Measurements from ENCODE around the gene VASH2. TPM values are rescaled to one million over a fixed set of nuclear protein-coding genes. Genes with fewer than 3 reads are reported as not detected.
"Not testable (repeated sequence)": the region's sequence is repeated elsewhere in the genome, so short reads cannot be mapped to it uniquely, and the experiment has no call there.

Gene VASH2
- total RNA-seq, 6 experiments from 2014 or later: 0.10 TPM; not detected in 5

DNA sequence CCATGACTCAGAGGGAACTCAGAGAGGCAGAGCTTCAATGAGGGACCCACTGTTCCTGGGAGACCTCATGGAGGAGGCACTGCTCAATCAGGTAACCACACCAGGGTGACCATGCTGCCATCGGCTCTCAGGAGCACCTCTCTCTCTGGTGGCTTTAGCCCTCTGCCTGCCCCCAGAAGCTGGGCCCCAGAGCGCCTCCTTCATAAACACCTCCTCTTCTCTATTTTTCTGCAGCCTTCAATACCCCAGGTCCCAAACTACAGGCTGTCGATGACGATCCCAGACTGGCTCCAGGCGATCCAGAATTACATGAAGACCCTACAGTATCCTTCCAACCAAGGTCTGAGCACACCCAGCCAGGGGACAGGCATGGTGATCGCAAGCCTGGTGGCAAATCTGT, 10.6 kb downstream of the VASH2 start:
- no peak overlapping the region for H3K27ac Mint-ChIP-seq
- H3K36me3 Mint-ChIP-seq (ENCODE audit: low read depth): no peaks in the 10 kb centered on the region
- no peak for DNase-seq
- no peaks in the 10 kb centered on the region for H3K4me1 Mint-ChIP-seq (ENCODE audit: low read depth)
- TF ChIP-seq CTCF (IDR thresholded peaks at IDR 0.05): no peak
- no peak overlapping the region for H3K4me3 Mint-ChIP-seq
- no peaks in the 10 kb centered on the region for H3K9me3 Mint-ChIP-seq
- H3K27me3 Mint-ChIP-seq (ENCODE audit: insufficient read depth): peaks cover 41% of the 10 kb centered on the region

DNA sequence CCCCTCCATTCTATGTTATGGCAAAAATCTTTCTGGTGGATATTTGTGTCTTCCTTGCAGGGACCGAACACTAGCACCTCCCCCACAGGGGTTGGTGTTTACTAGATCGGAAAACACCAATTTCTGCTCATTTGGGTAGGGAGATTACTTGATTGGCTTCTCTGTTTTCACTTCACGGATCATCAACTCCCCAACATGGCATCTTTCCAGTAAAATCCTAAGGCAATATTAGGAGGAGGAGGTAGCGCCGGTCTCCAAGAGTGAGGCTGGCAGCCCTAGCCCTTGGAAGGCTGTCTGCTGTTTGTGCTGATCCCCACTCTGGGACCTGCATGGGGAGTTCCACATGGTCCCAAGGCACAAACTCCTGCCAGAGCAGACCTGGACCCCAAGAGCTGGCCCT, 12.2 kb downstream of the VASH2 start:
- H3K27ac Mint-ChIP-seq: no peak overlapping the region
- no peak for DNase-seq
- peaks cover 34% of the 10 kb centered on the region for H3K27me3 Mint-ChIP-seq (ENCODE audit: insufficient read depth)
- H3K9me3 Mint-ChIP-seq: no peaks in the 10 kb centered on the region
- TF ChIP-seq CTCF (IDR thresholded peaks at IDR 0.05): no peak
- no peak overlapping the region for H3K4me3 Mint-ChIP-seq
- H3K36me3 Mint-ChIP-seq (ENCODE audit: low read depth): no peaks in the 10 kb centered on the region
- H3K4me1 Mint-ChIP-seq (ENCODE audit: low read depth): no peaks in the 10 kb centered on the region

- H3K27me3 Mint-ChIP-seq (ENCODE audit: insufficient read depth): peaks cover 36% of the 10 kb centered on the region
- H3K9me3 Mint-ChIP-seq: no peaks in the 10 kb centered on the region
Measured at GRCh38 chr1:212964102-212964501, 13.8 kb downstream of the VASH2 start.

GRCh38 chr1:212964993-212965392, 14.7 kb downstream of the VASH2 start:
- not testable (repeated sequence) for H3K36me3 Mint-ChIP-seq (ENCODE audit: low read depth); H3K4me1 Mint-ChIP-seq (ENCODE audit: low read depth)

More at GRCh38 chr1:212964102-212964501, 13.8 kb downstream of the VASH2 start:
- Mint-ChIP-seq H3K36me3 (ENCODE audit: low read depth) (no peaks in the 10 kb centered on the region), H3K4me1 (ENCODE audit: low read depth) (peaks cover 6% of the 10 kb centered on the region), H3K4me3 (no peak overlapping the region), H3K27ac (no peak overlapping the region)
- no peak for DNase-seq
- no peak for TF ChIP-seq CTCF (IDR thresholded peaks at IDR 0.05)

GRCh38 chr1:212966616-212967015, 16.3 kb downstream of the VASH2 start:
- no peak overlapping the region for H3K4me3 Mint-ChIP-seq
- TF ChIP-seq CTCF (IDR thresholded peaks at IDR 0.05): no peak
- no peak for DNase-seq
- peaks cover 6% of the 10 kb centered on the region for H3K4me1 Mint-ChIP-seq (ENCODE audit: low read depth)
- no peaks in the 10 kb centered on the region for H3K36me3 Mint-ChIP-seq (ENCODE audit: low read depth)
- H3K27me3 Mint-ChIP-seq (ENCODE audit: insufficient read depth): peaks cover 38% of the 10 kb centered on the region
- no peaks in the 10 kb centered on the region for H3K9me3 Mint-ChIP-seq
- no peak overlapping the region for H3K27ac Mint-ChIP-seq

More at GRCh38 chr1:212964993-212965392, 14.7 kb downstream of the VASH2 start:
- not testable (repeated sequence) for DNase-seq, H3K4me3 Mint-ChIP-seq, H3K27ac Mint-ChIP-seq, H3K9me3 Mint-ChIP-seq
- peaks cover 35% of the 10 kb centered on the region for H3K27me3 Mint-ChIP-seq (ENCODE audit: insufficient read depth)

DNA sequence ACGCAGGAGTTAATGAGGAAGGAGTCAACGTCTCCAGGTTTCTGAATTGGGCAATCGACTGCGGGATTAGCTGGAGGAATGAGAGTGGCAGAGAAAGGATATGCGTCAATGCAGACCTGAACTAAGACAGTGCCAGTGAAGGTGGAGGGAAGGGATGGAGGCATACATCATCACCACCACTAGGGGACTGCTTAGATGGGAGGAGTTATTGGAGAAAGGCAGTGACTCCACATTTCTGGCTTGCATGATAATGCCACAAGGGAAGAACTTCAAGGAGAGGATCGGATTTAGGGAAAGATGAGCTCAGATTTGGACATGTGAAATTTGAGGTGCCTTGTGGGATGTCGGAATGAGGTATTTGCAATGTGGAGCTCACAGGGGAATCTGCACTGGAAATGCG, 17.5 kb downstream of the VASH2 start:
- H3K27me3 Mint-ChIP-seq (ENCODE audit: insufficient read depth): peaks cover 38% of the 10 kb centered on the region
- no peak overlapping the region for H3K4me3 Mint-ChIP-seq
- DNase-seq: peak; percentile 48
- H3K27ac Mint-ChIP-seq: no peak overlapping the region
- TF ChIP-seq CTCF (IDR thresholded peaks at IDR 0.05): peak; percentile 78
- H3K36me3 Mint-ChIP-seq (ENCODE audit: low read depth): no peaks in the 10 kb centered on the region
- peaks cover 6% of the 10 kb centered on the region for H3K4me1 Mint-ChIP-seq (ENCODE audit: low read depth)
- H3K9me3 Mint-ChIP-seq: no peaks in the 10 kb centered on the region
